ENCODE results near the gene SDCCAG8.

DNA sequence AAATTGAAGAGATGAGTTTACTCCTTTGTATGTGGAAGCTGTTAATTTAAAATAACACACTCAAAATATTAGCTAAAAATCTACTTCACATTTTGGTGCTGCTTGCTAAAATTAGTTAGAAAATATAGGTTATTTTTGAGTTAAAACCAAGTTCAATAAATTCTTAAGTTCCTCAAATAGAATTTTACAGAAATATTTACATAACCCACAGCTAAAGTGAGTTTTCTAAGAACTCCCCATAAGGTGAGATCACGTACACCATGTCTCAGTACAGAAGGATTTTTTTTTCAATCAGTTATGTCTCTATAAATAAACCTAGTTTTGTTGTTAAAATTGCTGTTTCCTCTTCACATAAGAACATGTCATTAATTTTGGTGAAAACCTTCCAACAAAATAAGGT lies 108.0 kb downstream of the SDCCAG8 start:
- TF ChIP-seq GATA2 (IDR thresholded peaks at IDR 0.05; ENCODE audit: low read depth, low read length) (no peak), GATA3 (IDR thresholded peaks at IDR 0.05; ENCODE audit: low read depth, low read length) (no peak)

All from SH-SY5Y (cell line).